SKM-1 (cell line): ENCODE data around the gene KHNYN.
"Not testable (repeated sequence)": the region's sequence is repeated elsewhere in the genome, so short reads cannot be mapped to it uniquely, and the experiment has no call there.

ENCODE experiments used
- DNase-seq: peaks from one replicate; lab custom pipeline; 2025; ENCODE audit not compliant: unreplicated experiment; lab: John Stamatoyannopoulos, UW

The KHNYN gene

DNA sequence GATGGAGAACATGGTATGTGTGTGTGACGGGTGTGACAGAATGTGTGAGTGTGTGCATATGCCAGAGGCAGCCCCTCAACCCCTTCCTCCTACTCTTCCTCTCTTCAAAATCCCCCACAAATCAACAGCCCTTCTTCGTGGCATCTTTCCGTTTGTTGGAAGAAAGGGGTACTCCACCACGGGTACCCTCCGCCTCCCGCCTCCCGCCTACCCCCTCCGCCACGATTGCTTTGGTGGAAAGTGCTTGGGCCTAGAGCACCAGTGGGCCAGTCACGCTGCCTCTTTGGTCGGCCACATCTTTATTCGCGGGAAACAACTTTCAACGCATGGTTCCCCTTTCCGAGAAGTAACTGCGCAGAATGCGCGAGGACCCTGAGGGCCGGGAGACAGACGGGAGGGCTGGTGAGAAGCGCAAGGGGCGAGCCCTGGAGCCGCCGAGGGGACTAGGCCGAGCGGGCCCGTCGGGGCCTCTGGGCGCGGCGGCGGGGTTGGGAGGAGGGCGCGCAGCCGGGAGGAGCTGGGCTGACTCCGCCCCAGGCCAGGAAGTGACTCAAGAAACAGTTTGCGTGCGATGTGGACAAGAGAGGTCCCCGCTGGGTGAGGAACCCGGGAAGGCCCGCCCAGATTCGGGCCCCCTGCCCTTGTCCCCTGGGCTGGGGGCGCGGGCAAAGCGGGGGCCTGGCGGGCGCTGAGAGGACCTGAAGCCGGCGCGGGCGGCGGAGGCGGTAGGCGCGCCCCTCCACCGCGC is at the start of gene KHNYN, which contains the start of gene CBLN3:
KHNYN (plus strand) TSS at position 560 of the 748 bp plus-strand sequence. CDS start 777 bp downstream, outside the sequence.
CBLN3 (minus strand) TSS at position 274 of the 748 bp plus-strand sequence. CDS start 614 bp downstream, outside the sequence.
- peak; percentile 31 for DNase-seq

DNA sequence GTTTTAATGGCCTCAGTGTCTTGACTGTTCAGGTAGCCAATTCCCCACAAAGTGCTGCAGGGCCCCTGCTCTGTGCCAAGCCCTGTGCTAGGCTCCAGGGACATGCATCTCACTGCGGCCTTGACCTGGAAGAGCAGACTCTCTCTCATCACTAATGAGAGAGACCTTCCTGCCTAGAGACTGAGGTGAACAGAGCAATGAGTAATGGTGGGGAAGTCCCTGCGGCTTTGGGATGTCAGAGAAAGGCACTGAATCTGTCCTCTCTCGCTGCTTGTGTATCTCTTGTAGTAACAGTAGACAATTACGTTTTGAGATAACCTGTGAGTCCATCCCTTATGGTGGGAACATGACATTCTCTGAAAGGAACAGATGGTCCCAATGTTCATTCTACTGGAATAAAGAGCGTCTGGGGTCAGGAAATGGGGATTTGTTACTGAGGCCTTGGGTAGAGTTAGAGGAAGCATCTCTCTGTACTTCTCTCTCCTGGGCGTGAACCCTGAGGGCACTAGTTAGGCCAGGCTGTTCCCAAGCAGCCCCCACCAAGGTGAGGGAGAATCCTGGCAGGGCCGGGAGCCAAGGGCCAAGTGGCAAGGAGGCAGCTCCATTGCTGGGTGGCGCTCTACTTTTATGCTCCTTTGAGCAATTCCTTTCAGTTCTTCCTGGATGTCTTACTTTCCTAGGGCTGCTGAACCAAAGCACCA is 48.2 kb upstream of the KHNYN start:
- no peak for DNase-seq

DNA sequence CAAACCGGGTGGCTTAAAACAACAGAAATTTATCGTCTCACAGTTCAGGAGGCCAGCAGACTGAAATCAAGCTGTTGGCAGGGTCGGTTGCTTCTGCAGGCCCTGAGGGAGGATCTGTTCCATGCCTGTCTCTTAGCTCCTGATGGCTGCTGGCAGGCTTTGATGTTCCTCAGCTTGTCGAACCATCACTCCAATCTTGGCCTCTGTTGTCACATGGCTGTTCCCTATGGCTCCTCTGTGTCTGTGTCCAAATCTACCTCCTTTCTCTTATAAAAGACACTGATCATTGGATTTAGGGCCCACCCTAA is 47.7 kb upstream of the KHNYN start:
- DNase-seq = no peak

DNA sequence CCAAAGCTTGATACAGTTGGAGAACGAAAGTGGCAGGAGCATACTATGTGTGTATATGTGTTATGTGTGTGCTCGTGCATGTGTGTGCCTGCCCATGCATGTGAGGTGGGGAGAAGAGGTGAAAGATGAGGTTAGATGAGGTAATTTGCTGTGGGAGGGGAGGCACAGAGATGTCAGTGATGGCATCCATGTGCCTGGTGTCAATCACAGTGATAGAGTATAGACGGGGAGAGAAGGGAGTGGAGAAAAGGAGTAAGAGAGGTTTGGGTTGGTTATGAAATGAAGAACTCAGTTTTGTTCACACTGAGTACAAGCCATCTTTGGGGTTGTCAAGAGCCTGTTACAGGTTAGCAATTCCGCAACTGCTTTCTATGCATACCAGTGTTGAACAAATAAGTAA is 45.6 kb upstream of the KHNYN start:
- DNase-seq = no peak

DNA sequence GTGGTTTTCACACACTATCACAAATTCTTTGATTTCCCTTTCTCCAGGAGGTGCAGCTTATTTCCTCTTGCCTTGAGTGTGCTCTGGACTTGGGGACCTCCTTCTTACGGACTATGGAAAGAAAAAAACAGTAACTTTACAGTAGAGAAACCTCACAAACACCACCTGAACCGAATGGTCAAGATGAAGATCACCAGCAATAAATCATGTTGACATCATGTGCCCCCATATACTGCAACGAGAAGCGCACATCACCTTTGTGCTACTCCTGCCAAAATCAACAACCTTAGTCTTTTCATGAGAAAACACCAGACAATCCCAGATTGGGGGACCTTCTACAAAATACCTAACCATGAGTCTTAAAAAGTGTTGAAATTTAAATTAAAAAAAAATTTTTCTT is 44.2 kb upstream of the KHNYN start:
- no peak for DNase-seq

DNA sequence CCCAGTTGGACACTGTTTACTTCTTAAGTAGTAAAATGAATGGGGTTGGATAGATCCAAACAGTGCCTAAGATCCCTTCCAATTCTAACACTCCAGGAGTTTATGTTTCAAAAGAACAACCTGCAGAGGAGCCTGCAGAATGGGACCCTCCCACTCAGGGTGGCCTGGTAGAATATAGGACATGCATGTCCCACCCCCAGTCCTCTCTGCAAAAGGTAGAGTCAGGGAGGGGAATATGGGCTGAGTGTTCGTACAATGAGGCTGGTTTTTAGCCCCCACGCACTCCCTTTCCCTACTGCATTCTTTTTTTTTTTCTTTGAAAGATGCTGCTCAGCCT is 42.8 kb upstream of the KHNYN start:
- DNase-seq = no peak

DNA sequence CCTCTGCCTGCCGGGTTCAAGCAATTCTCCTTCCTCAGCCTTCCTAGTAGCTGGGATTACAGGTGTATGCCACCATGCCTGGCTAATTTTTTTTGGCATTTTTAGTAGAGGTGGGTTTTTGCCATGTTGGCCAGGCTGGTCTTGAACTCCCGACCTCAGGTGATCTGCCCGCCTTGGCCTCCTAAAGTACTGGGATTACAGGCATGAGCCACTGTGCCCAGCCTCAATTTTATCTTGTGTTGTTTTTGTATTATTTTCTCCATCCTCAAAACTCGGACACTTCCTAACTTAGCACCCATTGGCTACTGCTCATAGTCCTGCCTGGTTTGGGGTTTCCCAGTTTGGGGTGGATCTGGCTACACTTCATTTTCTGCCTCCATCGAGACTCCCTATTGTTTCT is 42.2 kb upstream of the KHNYN start:
- not testable (repeated sequence) for DNase-seq

DNA sequence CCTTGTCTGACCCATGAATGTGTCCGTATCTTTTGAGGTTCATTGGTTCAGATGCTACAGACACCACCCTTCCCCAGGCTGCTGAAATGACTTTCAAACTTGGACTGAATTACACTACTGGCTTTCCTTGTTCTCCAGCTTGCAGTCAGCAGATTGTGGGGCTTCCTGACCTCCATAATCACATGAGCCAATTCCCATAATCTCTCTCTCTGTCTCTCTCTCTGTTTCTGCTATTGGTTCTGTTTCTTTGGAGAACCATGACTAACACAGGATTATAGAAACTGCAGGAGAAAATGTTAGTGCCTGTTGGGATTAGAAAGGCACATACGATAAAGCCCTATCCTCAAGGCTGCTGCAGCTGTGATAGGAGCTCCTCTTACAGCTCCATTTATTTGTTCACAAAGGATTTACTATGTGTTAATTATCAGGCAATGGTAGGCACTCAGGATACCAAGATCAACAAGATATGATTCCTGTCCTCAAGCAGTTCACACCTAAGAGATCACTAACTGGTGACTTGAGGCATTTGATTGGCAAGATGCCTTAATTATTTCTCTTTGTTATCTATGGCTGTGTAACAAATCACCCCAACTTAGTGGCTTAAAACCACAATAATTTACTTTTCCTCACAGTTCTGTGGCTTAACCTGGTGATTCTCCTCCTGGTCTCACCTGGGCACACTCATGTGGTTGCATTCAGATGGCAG is 41.1 kb upstream of the KHNYN start:
- DNase-seq = no peak

DNA sequence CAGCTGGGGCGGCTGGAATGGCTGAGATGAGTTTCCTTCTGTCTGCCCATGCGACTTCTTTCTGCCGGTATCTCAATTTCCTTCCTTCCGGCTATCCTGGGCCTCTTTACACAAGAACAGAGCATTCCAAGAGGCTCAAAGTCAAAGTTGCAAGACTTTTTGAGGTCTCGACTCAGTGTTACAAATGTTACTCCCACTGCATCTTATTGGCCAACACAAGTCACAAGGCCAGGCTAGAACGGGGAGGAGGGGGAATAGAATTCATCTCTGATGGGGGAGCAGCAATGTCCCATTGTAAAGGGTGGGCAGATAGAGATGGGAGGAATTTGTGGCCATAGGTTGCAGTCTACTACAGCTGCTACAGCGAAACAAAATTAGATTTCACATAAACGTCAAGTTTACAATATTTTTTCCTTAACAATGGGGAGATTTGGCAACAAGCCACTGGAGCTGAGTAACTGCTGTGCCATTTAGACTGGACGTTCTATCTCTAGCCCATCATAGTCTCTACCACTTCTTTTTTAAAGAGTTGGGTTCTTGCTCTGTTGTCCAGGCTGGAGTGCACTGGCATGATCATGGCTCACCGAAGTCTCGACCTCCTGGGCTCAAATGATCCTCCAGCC is 40.4 kb upstream of the KHNYN start:
- DNase-seq = no peak

DNA sequence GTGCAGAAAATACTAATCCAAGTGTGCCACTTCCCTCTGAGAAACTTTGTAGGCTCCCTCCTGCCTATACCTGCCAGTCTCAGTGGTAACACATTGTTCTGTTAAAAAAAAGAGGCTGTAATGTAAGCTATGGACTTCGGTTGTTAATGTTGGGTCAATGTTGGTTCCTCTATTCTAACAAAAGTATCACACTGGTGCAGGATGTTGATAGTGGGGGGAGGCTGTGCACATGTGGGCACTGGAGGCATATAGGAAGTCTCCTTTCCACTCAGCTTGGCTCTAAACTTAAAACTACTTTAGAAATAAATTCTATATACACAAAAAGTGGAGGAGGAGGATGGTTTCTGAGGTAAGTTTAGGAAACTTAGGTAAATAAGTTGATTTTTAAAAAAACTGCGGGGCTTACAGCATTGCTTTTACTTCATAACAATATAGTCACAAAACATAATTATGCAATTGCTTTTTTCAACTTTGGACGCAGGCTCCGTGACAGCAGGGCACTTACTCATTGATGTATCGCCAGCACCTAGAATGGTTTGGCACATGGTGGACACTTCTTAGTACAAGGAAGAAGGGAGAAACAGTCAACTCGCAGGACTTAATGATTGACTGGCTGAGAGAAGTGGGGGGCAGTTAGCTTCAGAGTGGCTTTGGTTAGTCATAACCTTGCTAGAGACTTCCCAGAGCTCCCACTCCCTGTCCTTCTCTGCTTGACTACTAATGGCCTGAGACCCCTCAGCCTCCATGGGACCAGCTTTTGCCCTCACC is 38.9 kb upstream of the KHNYN start:
- no peak for DNase-seq

DNA sequence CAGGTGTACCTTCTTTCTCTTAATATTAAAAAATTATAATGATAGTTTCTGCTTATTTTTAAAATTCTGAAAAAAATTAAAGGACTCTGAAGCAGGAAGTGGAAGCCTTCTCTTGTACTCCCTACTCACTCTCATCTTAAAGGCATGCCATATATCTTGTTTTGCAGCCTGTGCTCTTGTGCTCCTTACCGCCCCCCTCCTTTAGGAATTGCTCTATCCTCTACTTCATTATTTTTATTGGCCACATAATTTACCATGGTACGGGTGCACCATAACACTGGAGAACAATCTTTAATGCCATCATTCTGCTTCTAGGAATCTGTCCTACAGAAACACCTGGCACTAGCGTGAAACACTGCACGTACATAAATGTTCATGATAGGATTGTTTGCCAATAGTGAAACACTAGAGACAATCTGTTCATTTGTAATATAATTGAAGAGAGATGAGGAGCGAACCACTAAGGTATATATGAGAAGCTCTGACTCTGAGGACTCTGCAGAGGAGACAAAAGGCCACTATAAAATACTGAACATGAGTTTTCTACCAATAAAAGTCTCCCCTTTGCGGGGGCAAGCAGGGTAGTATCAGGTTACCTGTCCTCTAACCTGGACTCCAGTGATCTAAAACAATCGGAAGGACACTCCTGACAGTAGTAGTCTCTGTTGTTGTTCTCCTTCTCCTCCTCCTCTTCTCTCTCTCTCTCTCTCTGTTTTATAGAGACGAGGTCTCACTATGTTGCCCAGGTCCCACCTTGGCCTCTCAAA is 37.2 kb upstream of the KHNYN start:
- no peak for DNase-seq

DNA sequence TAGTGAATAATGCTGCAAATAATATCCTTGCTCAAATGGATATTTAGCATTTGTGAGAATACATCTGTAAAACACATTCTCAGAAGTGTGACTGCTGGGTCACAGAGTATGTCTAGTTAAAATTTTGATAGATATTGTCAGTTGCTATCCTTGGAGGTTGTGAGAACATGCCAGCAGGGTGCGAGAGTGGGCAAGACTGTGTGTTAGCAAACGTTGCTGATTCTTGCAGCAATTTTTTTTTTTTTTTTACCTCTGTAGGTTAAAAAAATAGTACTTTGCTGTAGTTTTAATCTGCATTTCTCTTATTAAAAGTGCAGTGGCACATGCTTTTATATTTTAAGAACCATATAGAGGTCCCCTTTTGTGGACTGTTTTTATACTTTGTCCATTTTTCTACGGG is 35.5 kb upstream of the KHNYN start:
- no peak for DNase-seq

DNA sequence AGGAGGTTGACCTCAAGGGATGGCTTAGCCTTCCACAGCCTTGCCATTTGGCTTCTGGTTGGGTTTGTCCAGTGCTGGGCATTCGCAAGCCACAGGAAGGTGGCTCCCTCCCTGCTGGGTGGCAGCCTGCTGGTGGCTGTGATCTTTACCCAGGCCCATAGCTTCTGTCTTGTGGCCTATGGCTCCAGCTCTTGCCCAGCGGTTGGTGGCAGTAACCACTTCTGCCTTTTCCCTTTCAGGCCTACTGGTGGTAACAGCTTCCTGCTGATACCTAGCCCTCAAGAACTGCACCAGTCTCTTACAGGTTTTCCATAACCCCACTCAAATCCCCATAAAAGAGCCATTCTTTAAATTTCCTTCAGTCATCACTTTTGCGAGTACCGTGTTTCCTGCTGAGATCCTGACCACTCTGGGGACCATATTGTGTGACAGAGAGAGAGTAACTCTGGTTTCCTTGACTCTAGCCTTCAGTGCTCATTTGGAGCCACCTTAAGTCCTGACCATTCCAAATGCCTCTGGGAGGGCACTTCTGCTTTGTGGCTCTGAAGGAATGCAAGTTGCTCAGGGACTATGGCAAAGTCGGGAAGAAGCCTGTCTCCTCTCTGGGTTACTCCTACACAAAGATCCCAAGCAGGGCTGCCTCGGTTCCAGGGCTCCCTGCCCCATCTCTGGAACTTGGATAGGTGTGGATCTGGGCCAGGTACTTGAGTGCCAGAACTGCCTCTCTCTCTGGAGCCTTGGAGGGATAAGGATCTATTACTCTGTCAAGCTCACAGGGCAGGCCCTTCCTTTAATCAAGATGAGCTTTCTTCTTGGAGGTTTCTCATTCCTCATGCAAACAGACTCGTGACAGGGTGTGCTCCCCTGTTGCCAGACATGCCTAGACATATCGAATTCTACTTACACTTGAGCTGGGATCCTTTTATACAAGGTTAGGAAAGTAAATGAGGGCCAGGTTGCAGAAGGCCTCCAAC is 33.9 kb upstream of the KHNYN start:
- DNase-seq = no peak

DNA sequence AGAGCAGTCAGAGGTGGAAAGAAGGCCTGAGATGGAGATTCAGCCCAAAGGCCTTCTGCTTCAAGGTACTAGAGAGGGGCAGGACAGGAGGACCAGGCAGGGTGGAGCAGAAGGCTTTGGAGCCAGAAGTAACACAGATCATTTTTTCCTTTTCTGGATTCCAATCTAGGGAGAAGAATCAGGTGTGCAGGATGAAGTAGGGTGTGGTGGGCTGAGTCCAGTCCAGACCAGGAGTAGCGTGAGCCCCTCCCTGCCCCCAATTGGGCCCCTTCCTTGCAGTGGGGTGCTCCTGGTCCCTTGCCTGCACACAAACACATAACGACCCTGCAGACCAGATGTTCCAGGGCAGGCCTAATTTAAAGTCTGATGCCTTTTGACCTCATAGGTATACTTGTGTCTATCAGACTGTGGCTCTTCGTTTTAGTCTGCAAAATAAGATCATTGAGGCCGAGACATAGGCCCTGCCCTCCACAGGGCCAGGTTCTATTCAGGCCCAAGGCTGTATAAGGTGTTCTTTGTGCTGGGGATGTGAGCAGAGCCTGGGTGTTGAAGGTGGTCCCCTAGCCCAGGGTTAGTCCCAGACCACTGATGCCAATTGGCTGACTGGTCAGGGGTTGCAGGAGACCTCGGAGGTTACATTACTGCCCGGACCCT is 32.0 kb upstream of the KHNYN start:
- no peak for DNase-seq

DNA sequence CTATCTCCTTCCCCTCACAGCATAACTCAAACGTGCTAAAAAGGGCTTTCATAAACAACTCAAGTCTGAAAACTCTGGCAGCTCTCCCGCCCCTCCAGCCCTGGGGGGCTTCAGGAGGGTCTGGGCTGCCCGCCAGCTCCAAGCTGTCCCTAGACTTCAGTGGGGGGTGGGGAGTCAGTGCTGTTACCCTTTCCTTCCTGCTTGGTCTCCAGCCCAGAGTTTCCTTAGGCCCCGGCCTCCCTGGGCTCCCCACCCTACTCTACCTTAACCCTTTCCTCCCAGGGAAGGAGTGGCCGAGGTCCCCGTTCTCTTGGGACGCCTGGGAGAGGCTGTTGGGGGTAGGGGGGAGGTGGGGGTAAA is 31.5 kb upstream of the KHNYN start:
- no peak for DNase-seq

DNA sequence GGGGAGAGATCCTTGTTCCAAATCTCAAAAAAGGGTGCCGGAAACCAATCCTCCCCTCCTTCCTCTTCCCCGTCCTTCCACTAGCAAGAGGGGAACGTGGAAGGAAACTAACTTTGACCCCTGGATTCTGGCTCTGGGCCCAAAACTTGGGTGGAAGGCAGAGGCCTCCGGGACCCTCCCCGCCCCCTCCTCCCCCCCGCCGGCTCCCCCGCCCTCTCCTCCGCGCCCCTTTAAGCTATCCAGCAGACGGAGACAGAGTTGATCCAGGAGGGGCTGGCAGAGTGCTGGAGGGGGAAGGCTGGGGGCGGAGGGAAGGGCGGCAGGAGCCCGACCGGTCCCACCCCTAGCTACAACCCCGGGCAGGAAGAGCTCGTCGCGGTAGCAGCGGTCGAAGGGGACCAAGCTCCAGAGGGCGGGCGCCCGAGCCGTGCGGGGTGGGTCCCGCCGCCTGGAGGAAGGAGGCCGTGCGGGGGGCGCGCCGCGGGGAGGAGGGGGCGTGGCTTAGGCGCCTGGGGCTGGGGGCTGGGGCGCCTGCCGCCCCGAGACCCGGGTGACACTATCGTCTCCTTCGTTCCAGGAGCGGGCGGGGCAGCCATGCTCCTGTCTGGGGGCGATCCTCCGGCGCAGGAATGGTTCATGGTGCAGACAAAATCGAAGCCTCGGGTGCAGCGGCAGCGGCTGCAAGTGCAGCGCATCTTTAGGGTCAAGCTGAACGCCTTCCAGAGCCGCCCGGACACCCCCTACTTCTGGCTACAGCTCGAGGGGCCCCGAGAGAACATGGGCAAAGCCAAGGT is 30.9 kb upstream of the KHNYN start, which contains the start of gene NYNRIN:
NYNRIN (plus strand) TSS at position 351 of the 794 bp plus-strand sequence; CDS start at position 595, 244 bp downstream.
- DNase-seq = no peak

DNA sequence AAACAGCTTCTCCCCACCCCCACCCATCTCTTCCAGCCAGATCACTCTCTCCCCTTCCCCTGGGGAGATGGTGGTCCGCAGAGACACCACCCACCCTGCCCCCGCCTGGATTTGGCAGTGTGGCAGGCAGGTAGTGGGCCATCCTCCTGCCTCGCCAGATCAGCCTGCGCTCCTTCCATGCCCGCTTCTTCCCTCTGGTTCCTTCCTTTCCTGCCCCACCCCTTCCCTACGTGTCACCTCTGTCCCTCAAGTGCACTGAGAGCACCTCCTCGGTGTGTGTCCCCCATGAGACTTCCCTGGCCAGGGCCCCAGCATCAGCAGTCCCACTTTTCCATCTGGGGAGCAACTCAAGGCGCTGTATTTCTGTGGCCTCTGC is 30.3 kb upstream of the KHNYN start:
- DNase-seq = no peak
